NCI-H2081 treated with DMSO at 0.1 percent for 48 hours (cell line): Measurements from ENCODE around the gene EDN1.

Source experiments
- DNase-seq: peaks from one replicate; lab custom pipeline; 2025; lab: John Stamatoyannopoulos, UW

The EDN1 gene

DNA sequence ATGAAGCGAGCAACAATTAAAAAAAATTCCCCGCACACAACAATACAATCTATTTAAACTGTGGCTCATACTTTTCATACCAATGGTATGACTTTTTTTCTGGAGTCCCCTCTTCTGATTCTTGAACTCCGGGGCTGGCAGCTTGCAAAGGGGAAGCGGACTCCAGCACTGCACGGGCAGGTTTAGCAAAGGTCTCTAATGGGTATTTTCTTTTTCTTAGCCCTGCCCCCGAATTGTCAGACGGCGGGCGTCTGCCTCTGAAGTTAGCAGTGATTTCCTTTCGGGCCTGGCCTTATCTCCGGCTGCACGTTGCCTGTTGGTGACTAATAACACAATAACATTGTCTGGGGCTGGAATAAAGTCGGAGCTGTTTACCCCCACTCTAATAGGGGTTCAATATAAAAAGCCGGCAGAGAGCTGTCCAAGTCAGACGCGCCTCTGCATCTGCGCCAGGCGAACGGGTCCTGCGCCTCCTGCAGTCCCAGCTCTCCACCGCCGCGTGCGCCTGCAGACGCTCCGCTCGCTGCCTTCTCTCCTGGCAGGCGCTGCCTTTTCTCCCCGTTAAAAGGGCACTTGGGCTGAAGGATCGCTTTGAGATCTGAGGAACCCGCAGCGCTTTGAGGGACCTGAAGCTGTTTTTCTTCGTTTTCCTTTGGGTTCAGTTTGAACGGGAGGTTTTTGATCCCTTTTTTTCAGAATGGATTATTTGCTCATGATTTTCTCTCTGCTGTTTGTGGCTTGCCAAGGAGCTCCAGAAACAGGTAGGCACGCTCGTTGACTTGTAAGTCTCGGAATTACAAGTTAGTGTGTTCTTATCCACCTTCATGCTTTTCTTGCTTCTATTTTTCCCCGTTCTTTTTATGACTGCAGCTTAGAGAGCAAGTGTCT, at the start of gene EDN1:
TSS of gene EDN1 (plus strand) at position 429 of the 888 bp plus-strand sequence. CDS start at position 698, 269 bp downstream.
- DNase-seq, result no peak

- DNase-seq, result no peak
Measured at GRCh38 chr6:12241493-12242175, 48.5 kb upstream of the EDN1 start.

- no peak for DNase-seq
Measured at GRCh38 chr6:12243169-12243568, 47.0 kb upstream of the EDN1 start.

DNA sequence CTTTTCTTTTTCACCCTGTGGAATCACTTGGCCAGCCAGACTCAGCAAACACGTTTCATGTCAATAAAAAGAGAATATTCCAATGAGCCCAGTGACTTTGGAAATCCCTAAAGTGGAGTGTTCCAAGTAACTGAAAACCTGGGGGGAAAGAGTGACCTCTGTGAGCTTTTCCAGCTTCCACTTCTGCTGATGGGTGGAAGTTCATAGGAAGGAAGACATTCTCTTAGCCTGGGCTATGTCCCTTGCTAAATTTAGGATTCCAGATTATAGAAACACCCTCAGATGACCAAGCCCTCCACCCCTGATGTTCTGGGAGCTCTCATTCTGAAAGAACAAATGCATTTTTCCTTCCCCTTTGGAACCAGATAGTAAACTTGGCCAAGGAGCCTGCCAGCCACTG, 44.8 kb upstream of the EDN1 start:
- no peak for DNase-seq

- DNase-seq, result no peak
Measured at GRCh38 chr6:12245763-12246718, 44.1 kb upstream of the EDN1 start.

DNA sequence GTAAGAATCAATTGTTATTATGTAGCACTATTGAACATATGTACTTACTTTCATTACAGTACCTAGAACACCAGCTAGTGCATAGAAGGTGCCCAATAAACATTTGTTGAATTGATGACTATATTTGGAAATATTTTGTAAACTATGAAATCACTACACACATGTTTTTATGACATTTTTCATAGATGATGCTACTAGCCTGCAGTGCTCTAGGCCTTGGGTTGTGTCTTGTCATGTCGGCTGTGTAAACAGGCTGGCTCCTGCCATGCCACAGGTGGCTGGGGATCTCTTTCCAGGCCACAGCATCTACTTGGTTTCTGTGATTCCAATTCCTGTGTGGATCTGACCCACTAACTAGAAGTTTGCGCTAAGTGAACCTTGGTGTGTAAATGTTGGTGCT, 43.3 kb upstream of the EDN1 start:
- no peak for DNase-seq

- no peak for DNase-seq
Measured at GRCh38 chr6:12249541-12250382, 40.4 kb upstream of the EDN1 start.

GRCh38 chr6:12250383-12250770, 39.8 kb upstream of the EDN1 start:
- DNase-seq, result no peak

DNA sequence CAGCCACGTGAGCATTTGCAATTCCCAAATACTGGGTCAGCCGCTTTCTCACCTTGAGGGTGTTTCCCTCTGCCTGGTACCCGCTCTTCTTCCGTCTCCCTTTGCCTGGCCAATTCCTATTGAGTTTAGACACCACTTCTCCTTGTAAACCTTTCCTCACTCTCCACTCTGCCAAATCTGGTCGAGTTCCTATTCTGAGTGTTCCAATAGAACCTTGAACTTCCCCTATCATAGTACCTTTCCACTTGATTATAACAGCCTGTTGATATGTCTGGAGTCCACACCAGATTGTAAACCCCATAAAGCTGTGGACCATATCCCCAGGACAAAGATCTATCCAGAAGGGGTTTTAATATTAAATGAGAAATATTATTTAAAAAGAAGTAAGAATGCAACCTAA, 36.0 kb upstream of the EDN1 start:
- DNase-seq, result no peak

GRCh38 chr6:12258191-12258590, 32.0 kb upstream of the EDN1 start:
- no peak for DNase-seq

GRCh38 chr6:12258591-12259075, 31.5 kb upstream of the EDN1 start:
- DNase-seq, result no peak

DNA sequence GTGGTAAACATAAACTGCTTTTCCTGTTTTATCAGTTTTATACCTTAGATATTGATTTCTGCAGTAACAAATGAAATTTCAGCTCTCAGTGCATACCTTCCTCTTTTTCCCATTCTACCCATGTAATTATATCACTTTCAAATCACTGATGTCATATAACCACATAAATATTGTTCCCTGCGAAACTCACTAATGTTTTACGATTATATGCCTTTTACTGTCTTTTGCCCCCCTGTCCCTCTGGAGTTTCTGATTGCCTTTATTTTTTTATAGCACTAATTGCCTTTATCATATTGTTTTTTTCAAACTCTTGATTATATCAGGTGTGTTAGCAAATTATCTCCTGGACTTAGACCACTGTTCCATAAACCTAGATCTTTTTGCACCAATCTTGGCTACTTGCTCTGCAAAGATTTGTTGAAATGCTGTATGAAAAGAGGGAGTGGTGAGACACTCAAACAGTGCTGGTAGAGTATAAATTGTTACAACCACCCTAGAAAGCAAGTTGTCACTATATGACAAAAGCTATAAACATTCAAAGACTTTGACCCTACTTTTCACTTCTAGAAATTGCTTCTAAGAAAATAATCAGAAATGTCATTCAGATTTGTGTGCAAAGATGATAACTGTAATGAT, 29.6 kb upstream of the EDN1 start:
- no peak for DNase-seq

DNA sequence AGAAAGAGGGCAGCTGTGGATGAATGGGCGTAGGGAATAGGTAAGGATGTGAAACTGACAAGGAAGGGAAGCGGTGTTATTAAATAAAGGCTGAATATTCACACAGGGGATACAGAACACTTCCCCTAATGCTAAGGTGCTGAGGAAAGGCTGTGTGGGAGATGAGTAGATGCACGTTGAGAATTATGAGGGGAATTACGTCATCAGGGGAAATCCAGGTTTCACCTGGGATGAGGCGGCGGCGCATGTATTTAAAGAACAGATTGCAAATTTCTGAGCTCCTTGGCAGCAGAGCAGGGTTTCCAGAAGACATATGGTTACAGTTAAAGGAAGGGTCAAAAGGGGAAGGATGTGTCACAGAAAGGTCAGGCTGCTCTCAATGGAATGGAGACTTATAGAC, 28.7 kb upstream of the EDN1 start:
- no peak for DNase-seq

GRCh38 chr6:12262236-12263061, 27.7 kb upstream of the EDN1 start:
- no peak for DNase-seq

DNA sequence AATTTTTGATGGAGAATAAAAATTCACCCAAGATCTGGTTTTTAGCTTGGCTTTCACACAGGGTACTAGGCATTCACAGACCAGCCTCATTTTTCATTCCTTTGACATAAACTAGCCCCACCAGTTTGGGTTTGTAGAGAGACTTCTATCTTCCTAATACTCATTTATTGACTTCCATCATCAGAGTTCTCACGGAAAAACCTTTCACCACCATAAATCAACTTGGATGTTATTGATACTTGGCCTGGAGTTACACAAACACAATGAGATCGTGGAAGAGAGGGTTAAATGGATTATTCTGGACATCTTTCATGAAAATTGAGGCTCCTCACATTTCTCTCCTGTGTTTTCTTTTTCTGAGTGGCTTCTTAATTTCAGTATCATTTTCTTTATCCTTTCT, 26.8 kb upstream of the EDN1 start:
- DNase-seq, result no peak

DNA sequence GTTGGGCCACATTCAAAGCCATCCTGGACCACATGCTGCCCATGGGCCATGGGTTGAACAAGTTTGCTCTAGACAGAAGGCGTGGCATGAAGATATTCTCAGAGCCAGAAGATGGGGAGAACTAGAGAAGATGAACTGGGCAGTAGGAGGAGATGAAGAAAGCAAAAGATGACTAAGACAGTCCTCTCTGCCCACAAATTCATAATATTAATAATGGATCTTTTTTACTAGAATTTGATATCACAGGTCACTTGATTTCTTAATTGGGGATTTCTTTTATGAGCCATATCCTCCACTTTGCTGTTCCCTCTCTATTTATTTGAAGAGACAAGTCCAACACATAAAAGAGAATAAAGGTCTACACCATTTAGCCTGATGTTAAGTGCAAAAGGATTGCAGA, 25.5 kb upstream of the EDN1 start:
- no peak for DNase-seq

GRCh38 chr6:12265296-12265695, 24.9 kb upstream of the EDN1 start:
- no peak for DNase-seq

DNA sequence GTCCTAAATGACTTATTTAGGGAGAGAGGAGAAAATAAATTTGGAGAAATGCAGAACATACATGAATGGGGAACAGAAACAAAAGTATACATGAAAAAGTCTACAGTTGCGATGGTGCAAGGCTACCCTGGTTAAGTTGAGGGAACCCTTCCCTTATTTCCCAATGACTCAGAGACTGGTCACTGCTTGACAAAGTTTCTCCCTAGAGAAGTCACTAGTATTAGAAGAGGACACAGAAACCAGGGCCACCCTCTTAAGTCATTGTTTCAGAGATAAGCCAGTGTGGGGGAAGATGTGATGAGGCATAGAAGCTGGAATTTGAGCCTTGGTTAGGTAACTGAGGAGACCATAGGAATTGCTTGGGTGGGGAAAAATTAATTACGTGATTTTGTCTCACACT, 24.4 kb upstream of the EDN1 start:
- DNase-seq, result no peak

DNA sequence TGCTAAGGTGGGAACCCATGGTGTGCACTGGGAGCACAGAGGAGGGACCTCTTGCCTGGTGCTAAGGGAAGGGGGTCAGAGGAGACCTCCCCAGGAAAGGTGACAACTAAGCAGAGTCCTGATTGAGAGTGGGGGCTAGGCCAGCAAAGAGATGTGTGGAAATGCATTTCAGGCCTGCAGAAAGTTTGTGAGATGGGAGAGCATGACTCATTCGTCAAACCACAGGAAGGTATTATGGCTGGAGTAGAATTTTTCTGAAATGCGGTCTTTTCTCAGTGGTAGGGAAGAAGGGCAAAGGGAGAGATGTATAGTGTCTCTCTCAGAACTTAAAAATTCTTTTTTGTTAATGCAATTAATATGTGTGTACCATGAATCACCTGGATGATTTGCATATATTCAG, 23.6 kb upstream of the EDN1 start:
- DNase-seq, result no peak

GRCh38 chr6:12269110-12269509, 21.1 kb upstream of the EDN1 start:
- no peak for DNase-seq
